Parathyroid adenoma (tissue), 2 donors: ENCODE data around the gene TMEM50A.
"Not testable (repeated sequence)": the region's sequence is repeated elsewhere in the genome, so short reads cannot be mapped to it uniquely, and the experiment has no call there.

Source experiments
- H2AFZ ChIP-seq: fragments of 300-600 bp; sonication (generic); one replicate; pipeline ENCODE4 v1.7.0; 2017; ENCODE audit warnings: antibody characterized with exemption, mild to moderate bottlenecking
- H3K27ac ChIP-seq: fragments of 300-600 bp; sonication (generic); one replicate; pipeline ENCODE4 v1.7.0; 2017
- H3K27me3 ChIP-seq: fragments of 300-600 bp; sonication (generic); one replicate; pipeline ENCODE4 v1.7.0; 2017; ENCODE audit warnings: low read length; ENCODE audit not compliant: control insufficient read depth, insufficient read depth
- H3K36me3 ChIP-seq: fragments of 300-600 bp; sonication (generic); one replicate; pipeline ENCODE4 v1.7.0; 2017; ENCODE audit warnings: low read length; ENCODE audit not compliant: control insufficient read depth, insufficient read depth
- H3K4me1 ChIP-seq: fragments of 300-600 bp; sonication (generic); one replicate; pipeline ENCODE4 v1.7.0; 2017; ENCODE audit warnings: control low read depth
- H3K4me2 ChIP-seq: fragments of 300-600 bp; sonication (generic); one replicate; pipeline ENCODE4 v1.7.0; 2017; ENCODE audit warnings: low read length
- H3K4me3 ChIP-seq: fragments of 300-600 bp; sonication (generic); one replicate; pipeline ENCODE4 v1.7.0; 2017; ENCODE audit warnings: low read depth, low read length
- H3K79me2 ChIP-seq: fragments of 300-600 bp; sonication (generic); one replicate; pipeline ENCODE4 v1.7.0; 2017; ENCODE audit warnings: control low read depth
- H3K9ac ChIP-seq: fragments of 300-600 bp; sonication (generic); one replicate; pipeline ENCODE4 v1.7.0; 2017; ENCODE audit warnings: mild to moderate bottlenecking
- H3K9me3 ChIP-seq: fragments of 300-600 bp; sonication (generic); one replicate; pipeline ENCODE4 v1.7.0; 2017; ENCODE audit warnings: low read length; ENCODE audit not compliant: control insufficient read depth
- donor health status: primary hyperparathyroidism.

Gene TMEM50A

GRCh38 chr1:25309085-25309484 lies 29.0 kb upstream of the TMEM50A start:
- H3K9ac ChIP-seq, H3K4me2 ChIP-seq, H3K4me1 ChIP-seq, H2AFZ ChIP-seq, H3K79me2 ChIP-seq, H3K36me3 ChIP-seq, H3K27ac ChIP-seq, H3K27me3 ChIP-seq, H3K4me3 ChIP-seq, H3K9me3 ChIP-seq: not testable (repeated sequence)

- H3K4me3 ChIP-seq, H3K27me3 ChIP-seq, H3K4me1 ChIP-seq, H3K9ac ChIP-seq, H2AFZ ChIP-seq, H3K4me2 ChIP-seq, H3K79me2 ChIP-seq, H3K36me3 ChIP-seq, H3K9me3 ChIP-seq, H3K27ac ChIP-seq: not testable (repeated sequence)
Measured at GRCh38 chr1:25309486-25309885, 28.6 kb upstream of the TMEM50A start.

- not testable (repeated sequence) for H3K9me3 ChIP-seq, H3K4me1 ChIP-seq, H3K4me2 ChIP-seq, H3K27me3 ChIP-seq, H3K4me3 ChIP-seq, H3K9ac ChIP-seq, H3K79me2 ChIP-seq, H2AFZ ChIP-seq, H3K27ac ChIP-seq, H3K36me3 ChIP-seq
Measured at GRCh38 chr1:25312806-25313470, 25.2 kb upstream of the TMEM50A start.

- not testable (repeated sequence) for H3K79me2 ChIP-seq, H3K27me3 ChIP-seq, H3K9ac ChIP-seq, H3K4me3 ChIP-seq, H2AFZ ChIP-seq, H3K36me3 ChIP-seq, H3K4me1 ChIP-seq, H3K27ac ChIP-seq, H3K9me3 ChIP-seq, H3K4me2 ChIP-seq
Measured at GRCh38 chr1:25320314-25320938, 17.7 kb upstream of the TMEM50A start.

- not testable (repeated sequence) for H3K79me2 ChIP-seq, H3K27me3 ChIP-seq, H3K4me2 ChIP-seq
Measured at GRCh38 chr1:25322127-25322526, 16.0 kb upstream of the TMEM50A start.

DNA sequence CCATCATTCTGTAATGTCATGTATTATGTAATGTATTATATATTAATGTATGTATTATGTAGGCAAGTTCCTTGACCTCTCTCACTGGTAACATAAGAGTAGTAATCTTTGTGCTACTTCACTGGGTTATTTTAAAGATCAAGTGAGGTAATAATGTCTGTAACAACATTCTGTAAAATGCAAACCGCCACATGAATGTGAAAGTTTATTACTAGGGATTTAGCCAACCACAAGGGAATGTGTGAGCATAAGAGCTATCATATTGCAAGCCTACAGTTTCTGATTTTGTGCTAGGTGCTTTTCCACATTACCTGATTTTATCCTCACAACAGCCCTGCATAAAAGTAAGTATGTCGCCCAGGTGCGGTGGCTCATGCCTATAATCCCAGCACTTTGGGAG lies 13.7 kb upstream of the TMEM50A start:
- not testable (repeated sequence) for H3K4me1 ChIP-seq, H3K4me2 ChIP-seq, H3K9me3 ChIP-seq, H2AFZ ChIP-seq, H3K79me2 ChIP-seq, H3K4me3 ChIP-seq, H3K9ac ChIP-seq, H3K36me3 ChIP-seq, H3K27me3 ChIP-seq, H3K27ac ChIP-seq

More at GRCh38 chr1:25322127-25322526, 16.0 kb upstream of the TMEM50A start:
- not testable (repeated sequence) for H3K4me3 ChIP-seq, H3K36me3 ChIP-seq, H2AFZ ChIP-seq, H3K9ac ChIP-seq, H3K9me3 ChIP-seq, H3K27ac ChIP-seq, H3K4me1 ChIP-seq

- not testable (repeated sequence) for H3K36me3 ChIP-seq, H3K9me3 ChIP-seq, H3K79me2 ChIP-seq, H3K27me3 ChIP-seq, H3K4me3 ChIP-seq, H2AFZ ChIP-seq, H3K9ac ChIP-seq, H3K27ac ChIP-seq, H3K4me1 ChIP-seq, H3K4me2 ChIP-seq
Measured at GRCh38 chr1:25327864-25328790, 10.0 kb upstream of the TMEM50A start.

- not testable (repeated sequence) for H3K79me2 ChIP-seq, H3K4me2 ChIP-seq, H3K4me3 ChIP-seq, H3K9me3 ChIP-seq, H2AFZ ChIP-seq, H3K36me3 ChIP-seq, H3K27me3 ChIP-seq, H3K4me1 ChIP-seq, H3K9ac ChIP-seq, H3K27ac ChIP-seq
Measured at GRCh38 chr1:25328791-25329185, 9.3 kb upstream of the TMEM50A start.

GRCh38 chr1:25329336-25329735 lies 8.8 kb upstream of the TMEM50A start:
- not testable (repeated sequence) for H3K36me3 ChIP-seq, H3K27ac ChIP-seq, H3K9ac ChIP-seq

GRCh38 chr1:25329950-25330349 lies 8.2 kb upstream of the TMEM50A start:
- H3K36me3 ChIP-seq = not testable (repeated sequence)

More at GRCh38 chr1:25329336-25329735, 8.8 kb upstream of the TMEM50A start:
- H2AFZ ChIP-seq, H3K4me2 ChIP-seq, H3K4me1 ChIP-seq, H3K9me3 ChIP-seq, H3K79me2 ChIP-seq, H3K4me3 ChIP-seq, H3K27me3 ChIP-seq: not testable (repeated sequence)

More at GRCh38 chr1:25329950-25330349, 8.2 kb upstream of the TMEM50A start:
- not testable (repeated sequence) for H3K79me2 ChIP-seq, H3K27ac ChIP-seq, H3K27me3 ChIP-seq, H3K4me3 ChIP-seq, H2AFZ ChIP-seq, H3K4me1 ChIP-seq, H3K4me2 ChIP-seq, H3K9me3 ChIP-seq, H3K9ac ChIP-seq
